ENCODE results near the gene SORBS2. TPM values are rescaled to one million over a fixed set of nuclear protein-coding genes. Genes with fewer than 3 reads are reported as not detected.

The SORBS2 gene
- total RNA-seq, 1 donor = 1.7 TPM

DNA sequence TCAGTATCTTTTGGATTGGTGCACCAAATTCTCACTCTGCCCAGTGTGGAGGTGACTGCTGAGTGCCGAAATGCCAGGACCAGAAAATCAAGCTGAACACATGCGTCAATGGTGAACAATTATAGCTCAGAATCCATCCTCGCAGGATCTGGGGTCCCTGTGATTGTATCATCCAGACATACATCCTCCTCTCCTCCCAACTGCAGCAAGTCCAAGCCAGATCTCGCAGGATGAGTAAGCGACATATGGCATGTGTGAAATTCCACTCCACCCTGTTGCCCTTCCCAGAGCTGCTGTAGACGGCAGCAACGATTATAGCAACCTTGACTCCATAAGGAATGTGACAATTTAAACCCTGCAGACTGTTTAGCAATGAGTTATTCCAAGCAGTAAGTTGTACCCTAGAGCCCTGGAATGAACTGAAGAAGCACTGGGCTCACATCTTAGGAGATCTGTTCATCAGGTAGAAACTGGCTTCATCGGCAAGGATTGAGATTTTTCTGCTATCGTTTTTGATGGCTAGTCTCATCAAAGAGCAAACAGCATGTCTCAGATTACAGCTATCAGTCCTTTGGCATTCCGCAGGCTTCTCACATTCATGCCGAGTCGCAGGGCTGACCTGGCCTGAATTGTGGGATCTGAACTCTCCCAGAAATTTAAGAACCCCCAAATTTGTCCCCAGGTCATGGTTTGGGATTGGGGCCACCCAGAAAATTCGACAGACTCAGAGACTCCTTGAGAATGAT is 35.5 kb upstream of the SORBS2 start:
- TF ChIP-seq, protein P1, sequence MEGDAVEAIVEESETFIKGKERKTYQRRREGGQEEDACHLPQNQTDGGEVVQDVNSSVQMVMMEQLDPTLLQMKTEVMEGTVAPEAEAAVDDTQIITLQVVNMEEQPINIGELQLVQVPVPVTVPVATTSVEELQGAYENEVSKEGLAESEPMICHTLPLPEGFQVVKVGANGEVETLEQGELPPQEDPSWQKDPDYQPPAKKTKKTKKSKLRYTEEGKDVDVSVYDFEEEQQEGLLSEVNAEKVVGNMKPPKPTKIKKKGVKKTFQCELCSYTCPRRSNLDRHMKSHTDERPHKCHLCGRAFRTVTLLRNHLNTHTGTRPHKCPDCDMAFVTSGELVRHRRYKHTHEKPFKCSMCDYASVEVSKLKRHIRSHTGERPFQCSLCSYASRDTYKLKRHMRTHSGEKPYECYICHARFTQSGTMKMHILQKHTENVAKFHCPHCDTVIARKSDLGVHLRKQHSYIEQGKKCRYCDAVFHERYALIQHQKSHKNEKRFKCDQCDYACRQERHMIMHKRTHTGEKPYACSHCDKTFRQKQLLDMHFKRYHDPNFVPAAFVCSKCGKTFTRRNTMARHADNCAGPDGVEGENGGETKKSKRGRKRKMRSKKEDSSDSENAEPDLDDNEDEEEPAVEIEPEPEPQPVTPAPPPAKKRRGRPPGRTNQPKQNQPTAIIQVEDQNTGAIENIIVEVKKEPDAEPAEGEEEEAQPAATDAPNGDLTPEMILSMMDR (IDR thresholded peaks at IDR 0.05; ENCODE audit: insufficient read depth, low read depth, low read length) = no peak
- peak; percentile 84 for DNase-seq (ENCODE audit: low read depth)
- no peak overlapping the region for H3K4me3 ChIP-seq (ENCODE audit: low read depth, low read length)

DNA sequence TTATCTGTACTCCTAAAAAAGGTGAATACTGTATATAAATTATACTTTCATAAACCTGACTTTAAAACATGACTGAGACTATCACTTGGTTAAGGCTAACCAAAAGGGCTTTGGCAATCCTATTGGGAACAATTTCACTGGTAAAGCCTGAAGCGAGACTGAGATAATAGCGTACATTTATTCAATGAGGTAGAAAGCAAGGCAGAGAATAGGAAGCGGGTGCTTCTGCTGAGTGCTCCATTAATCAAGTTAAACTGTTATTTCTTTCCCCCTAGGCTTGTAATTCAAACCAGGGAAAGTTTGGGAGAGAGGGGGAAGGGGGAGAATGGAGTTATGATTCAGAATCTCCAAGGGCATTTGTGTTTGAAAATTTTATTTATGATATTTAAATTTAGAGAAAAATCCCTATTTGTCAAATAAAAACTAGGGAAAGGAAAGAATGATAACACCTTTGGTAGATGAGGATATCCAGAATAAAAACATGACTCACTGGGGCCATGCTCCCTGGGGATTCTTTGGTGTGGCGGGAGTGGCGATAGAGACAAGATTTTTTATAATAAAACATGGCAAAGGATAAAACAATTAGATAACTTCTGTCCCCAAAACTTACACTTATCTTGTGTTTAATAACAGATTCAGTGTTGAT is 34.6 kb upstream of the SORBS2 start:
- TF ChIP-seq, protein P1 (IDR thresholded peaks at IDR 0.05; ENCODE audit: insufficient read depth, low read depth, low read length) = no peak
- no peak overlapping the region for H3K4me3 ChIP-seq (ENCODE audit: low read depth, low read length)
- no peak for DNase-seq (ENCODE audit: low read depth)

DNA sequence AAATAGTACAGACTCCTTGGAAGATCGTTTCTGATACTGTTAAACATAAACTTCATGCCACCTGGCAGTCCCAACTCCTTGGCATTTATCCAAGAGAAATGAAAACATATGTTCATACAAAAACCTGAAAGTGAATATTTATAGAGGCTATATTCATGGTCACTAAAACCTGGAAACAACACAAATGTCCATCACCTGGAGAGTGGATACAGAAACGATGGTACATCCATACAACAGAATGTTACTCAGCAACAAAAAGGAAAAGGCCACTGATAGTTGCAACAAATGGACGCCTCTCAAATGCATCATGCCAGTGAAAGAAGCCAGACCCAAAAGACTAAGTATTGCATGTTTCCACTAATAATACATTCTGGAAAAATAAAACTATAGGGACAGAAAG is 34.0 kb upstream of the SORBS2 start:
- DNase-seq (ENCODE audit: low read depth) = no peak
- TF ChIP-seq, protein P1 (IDR thresholded peaks at IDR 0.05; ENCODE audit: insufficient read depth, low read depth, low read length) = no peak
- H3K4me3 ChIP-seq (ENCODE audit: low read depth, low read length) = no peak overlapping the region

DNA sequence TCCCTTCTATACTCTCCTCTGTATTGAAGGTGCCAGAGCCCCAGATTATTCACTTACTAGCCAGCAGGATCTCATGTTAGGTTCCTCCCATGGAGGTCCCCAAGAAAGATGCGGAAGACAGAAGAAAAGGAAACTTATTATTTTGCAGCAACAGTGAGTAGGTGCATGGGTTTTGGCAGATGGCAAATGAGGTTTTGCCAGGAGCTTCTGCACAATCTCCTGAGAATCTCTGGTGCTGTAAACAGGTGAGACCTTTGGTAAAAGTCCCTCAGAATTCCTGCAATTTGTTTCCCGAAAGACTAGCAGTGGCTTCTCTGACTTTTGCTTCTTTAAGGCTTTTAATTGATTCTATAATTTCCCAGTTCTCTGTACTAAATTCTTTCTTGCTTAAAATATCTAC is 29.5 kb upstream of the SORBS2 start:
- no peak for DNase-seq (ENCODE audit: low read depth)
- no peak overlapping the region for H3K4me3 ChIP-seq (ENCODE audit: low read depth, low read length)
- TF ChIP-seq, protein P1 (IDR thresholded peaks at IDR 0.05; ENCODE audit: insufficient read depth, low read depth, low read length) = no peak

DNA sequence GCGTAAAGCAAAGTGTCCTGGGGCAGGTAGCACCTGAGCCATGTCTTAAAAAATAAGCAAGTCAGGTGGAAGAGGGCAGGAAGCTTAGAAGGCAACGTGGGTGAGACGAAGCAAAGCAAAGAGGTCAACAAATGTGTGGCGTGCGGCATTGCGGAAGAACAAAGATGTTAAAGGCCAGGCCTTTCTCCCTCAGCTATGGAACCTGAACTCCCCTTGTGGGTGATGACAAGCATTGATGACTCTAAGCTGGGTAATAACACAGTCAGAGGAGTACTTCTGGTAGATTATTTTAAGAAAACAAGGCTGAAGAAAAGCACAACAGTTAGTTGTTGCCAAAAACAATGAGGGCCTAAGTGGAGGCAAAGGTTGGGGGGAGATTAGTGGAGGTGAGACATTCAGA is 29.0 kb upstream of the SORBS2 start:
- TF ChIP-seq, protein P1 (IDR thresholded peaks at IDR 0.05; ENCODE audit: insufficient read depth, low read depth, low read length) = no peak
- H3K4me3 ChIP-seq (ENCODE audit: low read depth, low read length) = no peak overlapping the region
- DNase-seq (ENCODE audit: low read depth) = no peak

DNA sequence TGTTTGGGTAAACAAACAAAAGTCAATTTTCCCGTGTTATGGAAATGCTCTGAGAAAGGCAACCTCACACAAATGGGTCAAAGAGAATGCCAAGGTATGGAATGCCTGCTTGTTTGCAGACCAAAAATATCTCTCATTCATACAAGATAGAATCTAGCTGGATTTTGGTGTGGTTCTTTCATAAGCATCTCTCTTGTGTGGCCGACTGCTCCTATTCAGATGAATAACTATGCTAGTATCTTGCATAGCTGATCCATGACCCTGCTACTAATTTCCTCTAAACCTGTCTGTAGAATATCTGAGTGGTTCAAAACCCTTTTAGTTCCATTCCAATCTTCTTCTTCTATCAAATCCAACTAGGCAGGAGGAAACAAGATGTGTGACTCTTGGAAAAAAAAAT is 28.2 kb upstream of the SORBS2 start:
- TF ChIP-seq, protein P1 (IDR thresholded peaks at IDR 0.05; ENCODE audit: insufficient read depth, low read depth, low read length) = no peak
- no peak for DNase-seq (ENCODE audit: low read depth)
- H3K4me3 ChIP-seq (ENCODE audit: low read depth, low read length) = no peak overlapping the region

Data from fibroblast of villous mesenchyme (primary cell).